ENCODE results near the gene ANKRD16.
"Not testable (repeated sequence)": the region's sequence is repeated elsewhere in the genome, so short reads cannot be mapped to it uniquely, and the experiment has no call there.

Gene ANKRD16

GRCh38 chr10:5889624-5890451, at the start of gene ANKRD16, which contains the start of gene FBH1:
ANKRD16 (minus strand) TSS chr10:5889893; CDS start chr10:5889354, 539 bp downstream.
FBH1 (plus strand) TSS chr10:5890243; CDS start chr10:5890346, 103 bp downstream.
- DNase-seq: peak; percentile 88

- DNase-seq: no peak
Observed at GRCh38 chr10:5938291-5938690, 48.6 kb upstream of the ANKRD16 start.

- no peak for DNase-seq
Observed at GRCh38 chr10:5937016-5937415, 47.3 kb upstream of the ANKRD16 start.

- no peak for DNase-seq
Observed at GRCh38 chr10:5935628-5936027, 45.9 kb upstream of the ANKRD16 start.

- DNase-seq: no peak
Observed at GRCh38 chr10:5933909-5934546, 44.3 kb upstream of the ANKRD16 start.

- DNase-seq: no peak
Observed at GRCh38 chr10:5932345-5932744, 42.7 kb upstream of the ANKRD16 start.

GRCh38 chr10:5930272-5930671, 40.6 kb upstream of the ANKRD16 start:
- DNase-seq: no peak

GRCh38 chr10:5929442-5929841, 39.7 kb upstream of the ANKRD16 start:
- DNase-seq: no peak

- DNase-seq: no peak
Observed at GRCh38 chr10:5927306-5927705, 37.6 kb upstream of the ANKRD16 start.

GRCh38 chr10:5924889-5925288, 35.2 kb upstream of the ANKRD16 start:
- DNase-seq: no peak

- no peak for DNase-seq
Observed at GRCh38 chr10:5921746-5922145, 32.1 kb upstream of the ANKRD16 start.

- no peak for DNase-seq
Observed at GRCh38 chr10:5919568-5919967, 29.9 kb upstream of the ANKRD16 start.

GRCh38 chr10:5918763-5919162, 29.1 kb upstream of the ANKRD16 start:
- DNase-seq: no peak

- DNase-seq: no peak
Observed at GRCh38 chr10:5917305-5917704, 27.6 kb upstream of the ANKRD16 start.

- DNase-seq: no peak
Observed at GRCh38 chr10:5915451-5915850, 25.8 kb upstream of the ANKRD16 start.

GRCh38 chr10:5913736-5914135, 24.0 kb upstream of the ANKRD16 start:
- no peak for DNase-seq

GRCh38 chr10:5911670-5912069, 22.0 kb upstream of the ANKRD16 start:
- no peak for DNase-seq

- DNase-seq: peak; percentile 69
Observed at GRCh38 chr10:5910323-5911100, 20.8 kb upstream of the ANKRD16 start.

GRCh38 chr10:5908676-5909075, 19.0 kb upstream of the ANKRD16 start:
- not testable (repeated sequence) for DNase-seq

- DNase-seq: no peak
Observed at GRCh38 chr10:5906651-5907050, 17.0 kb upstream of the ANKRD16 start.

- no peak for DNase-seq
Observed at GRCh38 chr10:5905854-5906507, 16.3 kb upstream of the ANKRD16 start.

GRCh38 chr10:5904227-5904626, 14.5 kb upstream of the ANKRD16 start:
- no peak for DNase-seq

- no peak for DNase-seq
Observed at GRCh38 chr10:5903563-5903962, 13.9 kb upstream of the ANKRD16 start.
